Thoracic aorta (tissue), 2 donors: ENCODE data around the gene RHEX. TPM values are rescaled to one million over a fixed set of nuclear protein-coding genes. Genes with fewer than 3 reads are reported as not detected.
"Not testable (repeated sequence)": the region's sequence is repeated elsewhere in the genome, so short reads cannot be mapped to it uniquely, and the experiment has no call there.

Experiments
- ATAC-seq: fragments of 150-250 bp; one replicate; pipeline ENCODE4 v1.8.0; 2017; ENCODE audit warnings: low read depth; ENCODE audit not compliant: insufficient number of reproducible peaks, low FRiP score
- DNase-seq: peaks from one replicate; pipeline ENCODE4 v3.0.0-alpha.2; 2020; ENCODE audit warnings: low spot score
- H3K27ac ChIP-seq, 2 donors: fragments of 200-600 bp; sonication (generic); 1 replicate in 1 of 2; 2 replicates in 1 of 2; pipeline ENCODE4 v1.5.1; 2016; ENCODE audit warnings: mild to moderate bottlenecking in 2 of 2, moderate library complexity in 2 of 2
- H3K27me3 ChIP-seq: fragments of 200-600 bp; sonication (generic); replicated peaks from 2 replicates; pipeline ENCODE4 v1.6.0; 2016; ENCODE audit warnings: mild to moderate bottlenecking; ENCODE audit not compliant: insufficient read depth
- H3K36me3 ChIP-seq: fragments of 200-600 bp; sonication (generic); one replicate; pipeline ENCODE4 v1.5.1; 2016
- H3K4me1 ChIP-seq, 2 donors: fragments of 200-600 bp; sonication (generic); 1 replicate in 1 of 2; 2 replicates in 1 of 2; pipeline versions ENCODE4 v1.5.1 to v1.6.0; 2016; ENCODE audit warnings: low read depth in 2 of 2, mild to moderate bottlenecking in 1 of 2; ENCODE audit not compliant: control insufficient read depth in 1 of 2
- H3K4me3 ChIP-seq: fragments of 200-600 bp; sonication (generic); 2 replicates; pipeline ENCODE4 v1.5.1; 2016; ENCODE audit warnings: mild to moderate bottlenecking
- H3K9me3 ChIP-seq: fragments of 200-600 bp; sonication (generic); 2 replicates; pipeline ENCODE4 v1.5.1; 2016
- CTCF ChIP-seq: fragments of 200-600 bp; sonication (generic); IDR thresholded peaks from one replicate; pipeline ENCODE4 v1.5.1; 2019; ENCODE audit warnings: antibody characterized with exemption
- total RNA-seq, 2 donors: library from RNA; depleted of rRNA; stranded (reverse); fragments of >200 nt; gene quantifications; one replicate each; pipeline versions ENCODE4 v1.1.0 to v1.2.3, GENCODE V29; 2016

Gene RHEX
- total RNA-seq, 2 donors from 2014 or later, result 6.1 to 36.7 TPM

- ATAC-seq, result no peak
- H3K27ac ChIP-seq, result no peak overlapping the region
- no peaks in the 10 kb centered on the region for H3K36me3 ChIP-seq
- H3K27me3 ChIP-seq, result no peaks in the 10 kb centered on the region
- H3K9me3 ChIP-seq, result no peaks in the 10 kb centered on the region
- H3K4me3 ChIP-seq, result no peak overlapping the region
- TF ChIP-seq CTCF, result no peak
- H3K4me1 ChIP-seq, result no peaks in the 10 kb centered on the region
- no peak for DNase-seq
Measured at GRCh38 chr1:206058927-206059292, 5.9 kb downstream of the RHEX start.

- H3K27ac ChIP-seq, result no peak overlapping the region
- no peak for ATAC-seq
- H3K9me3 ChIP-seq, result no peaks in the 10 kb centered on the region
- no peaks in the 10 kb centered on the region for H3K4me1 ChIP-seq
- H3K27me3 ChIP-seq, result no peaks in the 10 kb centered on the region
- DNase-seq, result no peak
- no peak overlapping the region for H3K4me3 ChIP-seq
- no peaks in the 10 kb centered on the region for H3K36me3 ChIP-seq
- no peak for TF ChIP-seq CTCF
Measured at GRCh38 chr1:206059355-206059915, 6.5 kb downstream of the RHEX start.

- no peak for ATAC-seq
- no peak for TF ChIP-seq CTCF
- Histone ChIP-seq H3K27ac (no peak overlapping the region), H3K27me3 (no peaks in the 10 kb centered on the region), H3K9me3 (no peaks in the 10 kb centered on the region), H3K36me3 (no peaks in the 10 kb centered on the region), H3K4me3 (no peak overlapping the region), H3K4me1 (no peaks in the 10 kb centered on the region)
- DNase-seq, result no peak
Measured at GRCh38 chr1:206060844-206061243, 7.9 kb downstream of the RHEX start.

GRCh38 chr1:206062464-206062863 is 9.5 kb downstream of the RHEX start:
- Histone ChIP-seq H3K4me3 (no peak overlapping the region), H3K4me1 (no peaks in the 10 kb centered on the region), H3K36me3 (no peaks in the 10 kb centered on the region), H3K27ac (no peak overlapping the region), H3K9me3 (no peaks in the 10 kb centered on the region), H3K27me3 (no peaks in the 10 kb centered on the region)
- no peak for TF ChIP-seq CTCF
- DNase-seq (no peak), ATAC-seq (no peak)

GRCh38 chr1:206064001-206064400 is 11.0 kb downstream of the RHEX start:
- not testable (repeated sequence) for DNase-seq, H3K27ac ChIP-seq, H3K9me3 ChIP-seq, ATAC-seq, H3K27me3 ChIP-seq, H3K4me3 ChIP-seq, H3K36me3 ChIP-seq, H3K4me1 ChIP-seq

- not testable (repeated sequence) for H3K27ac ChIP-seq, H3K9me3 ChIP-seq, H3K27me3 ChIP-seq, H3K36me3 ChIP-seq, ATAC-seq, H3K4me1 ChIP-seq, H3K4me3 ChIP-seq, DNase-seq
Measured at GRCh38 chr1:206064501-206064900, 11.5 kb downstream of the RHEX start.
